ENCODE measurements around the gene DACH1. TPM values are rescaled to one million over a fixed set of nuclear protein-coding genes. Genes with fewer than 3 reads are reported as not detected.

Gene DACH1
- total RNA-seq, 1 donor from 2014 or later: 1.2 TPM

GRCh38 chr13:71469626-71470025, 397.4 kb downstream of the DACH1 start:
- no peak for DNase-seq (ENCODE audit: low read depth)
- Histone ChIP-seq H3K4me3 (ENCODE audit: low read depth, low read length) (no peak overlapping the region), H3K36me3 (ENCODE audit: control insufficient read depth, insufficient read depth, low read length) (no peaks in the 10 kb centered on the region), H3K27me3 (ENCODE audit: control insufficient read depth, insufficient read depth, low read length) (no peaks in the 10 kb centered on the region)
- no peak for TF ChIP-seq CTCF (IDR thresholded peaks at IDR 0.05; ENCODE audit: insufficient read depth, low read length, poor library complexity, severe bottlenecking)

- Histone ChIP-seq H3K4me3 (ENCODE audit: low read depth, low read length) (no peak overlapping the region), H3K27me3 (ENCODE audit: control insufficient read depth, insufficient read depth, low read length) (no peaks in the 10 kb centered on the region), H3K36me3 (ENCODE audit: control insufficient read depth, insufficient read depth, low read length) (no peaks in the 10 kb centered on the region)
- TF ChIP-seq CTCF (IDR thresholded peaks at IDR 0.05; ENCODE audit: insufficient read depth, low read length, poor library complexity, severe bottlenecking): no peak
- DNase-seq (ENCODE audit: low read depth): no peak
Observed at GRCh38 chr13:71464686-71465085, 402.3 kb downstream of the DACH1 start.

- DNase-seq (ENCODE audit: low read depth): no peak
- H3K27me3 ChIP-seq (ENCODE audit: control insufficient read depth, insufficient read depth, low read length): no peaks in the 10 kb centered on the region
- TF ChIP-seq CTCF (IDR thresholded peaks at IDR 0.05; ENCODE audit: insufficient read depth, low read length, poor library complexity, severe bottlenecking): no peak
- H3K4me3 ChIP-seq (ENCODE audit: low read depth, low read length): no peak overlapping the region
- H3K36me3 ChIP-seq (ENCODE audit: control insufficient read depth, insufficient read depth, low read length): no peaks in the 10 kb centered on the region
Observed at GRCh38 chr13:71461892-71462291, 405.1 kb downstream of the DACH1 start.

GRCh38 chr13:71460211-71460610, 406.8 kb downstream of the DACH1 start:
- Histone ChIP-seq H3K4me3 (ENCODE audit: low read depth, low read length) (no peak overlapping the region), H3K27me3 (ENCODE audit: control insufficient read depth, insufficient read depth, low read length) (no peaks in the 10 kb centered on the region), H3K36me3 (ENCODE audit: control insufficient read depth, insufficient read depth, low read length) (no peaks in the 10 kb centered on the region)
- no peak for TF ChIP-seq CTCF (IDR thresholded peaks at IDR 0.05; ENCODE audit: insufficient read depth, low read length, poor library complexity, severe bottlenecking)
- no peak for DNase-seq (ENCODE audit: low read depth)

- no peaks in the 10 kb centered on the region for H3K27me3 ChIP-seq (ENCODE audit: control insufficient read depth, insufficient read depth, low read length)
- no peak overlapping the region for H3K4me3 ChIP-seq (ENCODE audit: low read depth, low read length)
- no peak for DNase-seq (ENCODE audit: low read depth)
- no peaks in the 10 kb centered on the region for H3K36me3 ChIP-seq (ENCODE audit: control insufficient read depth, insufficient read depth, low read length)
- no peak for TF ChIP-seq CTCF (IDR thresholded peaks at IDR 0.05; ENCODE audit: insufficient read depth, low read length, poor library complexity, severe bottlenecking)
Observed at GRCh38 chr13:71459708-71460107, 407.3 kb downstream of the DACH1 start.

- Histone ChIP-seq H3K36me3 (ENCODE audit: control insufficient read depth, insufficient read depth, low read length) (no peaks in the 10 kb centered on the region), H3K4me3 (ENCODE audit: low read depth, low read length) (no peak overlapping the region), H3K27me3 (ENCODE audit: control insufficient read depth, insufficient read depth, low read length) (no peaks in the 10 kb centered on the region)
- no peak for DNase-seq (ENCODE audit: low read depth)
- TF ChIP-seq CTCF (IDR thresholded peaks at IDR 0.05; ENCODE audit: insufficient read depth, low read length, poor library complexity, severe bottlenecking): no peak
Observed at GRCh38 chr13:71457645-71458044, 409.4 kb downstream of the DACH1 start.

Measured in kidney epithelial cell (primary cell).